GM12878 (cell line): ENCODE results near the gene USP54. TPM values are rescaled to one million over a fixed set of nuclear protein-coding genes. Genes with fewer than 3 reads are reported as not detected.

Experiments
- ATAC-seq: fragments of 200-7000 bp; cut with Tn5 transposase; 3 replicates; pipeline ENCODE4 v1.9.1; 2020; ENCODE audit warnings: mild to moderate bottlenecking, moderate library complexity
- BruUV-seq: library from RNA; stranded (reverse); fragments of 400-500 nt; replicated peaks from 2 replicates; lab custom pipeline; 2021; lab: Mats Ljungman, UMichigan
- CTCF ChIA-PET: fragments of 300-600 bp; sonication (Branson Sonifier 250); formaldehyde crosslinking; extraction: SDS; loops from one replicate; lab custom pipeline; 2021; ENCODE audit warnings: inconsistent platforms; lab: Yijun Ruan, JAX
- POLR2A ChIA-PET: fragments of 350-600 bp; formaldehyde crosslinking; extraction: SDS; loops from one replicate; lab custom pipeline; 2021; ENCODE audit warnings: inconsistent platforms; lab: Charles Lee
- RAD21 ChIA-PET: fragments of 300-600 bp; sonication (Branson Sonifier 250); formaldehyde crosslinking; loops from one replicate; lab custom pipeline; 2023; ENCODE audit warnings: antibody characterized with exemption; ENCODE audit not compliant: unreplicated experiment; lab: Charles Lee
- SMC1A ChIA-PET: fragments of 300-600 bp; sonication (Branson Sonifier 250); formaldehyde crosslinking; loops from one replicate; lab custom pipeline; 2023; ENCODE audit not compliant: unreplicated experiment, uncharacterized antibody; lab: Charles Lee
- DNase-seq: peaks from one replicate; pipeline ENCODE4 v3.0.0-alpha.2; 2011; ENCODE audit warnings: low read depth, low spot score
- FAIRE-seq: peaks from 3 replicates; lab custom pipeline; 2011; peaks lifted over from hg19 to GRCh38; lab: Jason Lieb, UNC
- H2AFZ ChIP-seq: 2 replicates; pipeline ENCODE4 v1.6.0; 2011; ENCODE audit warnings: low read depth, low read length, control low read depth; ENCODE audit not compliant: control insufficient read depth
- H3K27ac ChIP-seq: 2 replicates; pipeline ENCODE4 v1.5.1; 2011; ENCODE audit warnings: control low read depth; ENCODE audit not compliant: control insufficient read depth, insufficient read depth
- H3K27me3 ChIP-seq, 2 experiments: replicated peaks in 1 of 2; 2 replicates each; pipeline versions ENCODE4 v1.6.0 to v1.6.1; 2011; ENCODE audit warnings: low read length in 1 of 2; ENCODE audit not compliant: control insufficient read depth in 2 of 2, insufficient read depth in 2 of 2
- H3K36me3 ChIP-seq, 2 experiments: 2 replicates each; pipeline ENCODE4 v1.5.1; 2011; ENCODE audit warnings: low read length in 1 of 2; ENCODE audit not compliant: control insufficient read depth in 2 of 2, insufficient read depth in 2 of 2
- H3K4me1 ChIP-seq: 2 replicates; pipeline ENCODE4 v1.6.1; 2011; ENCODE audit warnings: mild to moderate bottlenecking, low read length, moderate library complexity, mixed read lengths; ENCODE audit not compliant: control insufficient read depth, insufficient read depth
- H3K4me2 ChIP-seq: 2 replicates; pipeline ENCODE4 v1.6.0; 2011; ENCODE audit warnings: control low read depth; ENCODE audit not compliant: control insufficient read depth, insufficient read depth
- H3K4me3 ChIP-seq: fragments of 200-600 bp; sonication (generic); 2 replicates; pipeline ENCODE4 v1.5.1; 2016
- H3K79me2 ChIP-seq: 2 replicates; pipeline ENCODE4 v1.6.0; 2011; ENCODE audit warnings: low read length; ENCODE audit not compliant: control insufficient read depth, insufficient read depth
- H3K9ac ChIP-seq: 2 replicates; pipeline ENCODE4 v1.8.0; 2011; ENCODE audit warnings: low read length, control low read depth, mixed read lengths; ENCODE audit not compliant: control insufficient read depth, insufficient read depth
- H3K9me3 ChIP-seq: replicated peaks from 3 replicates; pipeline ENCODE4 v1.5.1; 2011; ENCODE audit warnings: mild to moderate bottlenecking, low read length; ENCODE audit not compliant: control insufficient read depth, insufficient read depth
- H4K20me1 ChIP-seq: 2 replicates; pipeline ENCODE4 v1.6.0; 2011; ENCODE audit not compliant: control insufficient read depth, insufficient read depth
- FOS ChIP-seq: IDR thresholded peaks from 3 replicates; pipeline ENCODE4 v1.6.1; 2011; ENCODE audit warnings: borderline replicate concordance; ENCODE audit not compliant: insufficient read length; ENCODE audit errors: extremely low read depth
- IKZF1 ChIP-seq: fragments of 450-650 bp; conservative IDR thresholded peaks from 2 replicates; pipeline ENCODE4 v1.6.1; 2017; ENCODE audit warnings: antibody characterized with exemption, mild to moderate bottlenecking
- MTA2 ChIP-seq: fragments of 450-650 bp; IDR thresholded peaks from 2 replicates; pipeline ENCODE4 v1.6.1; 2016; ENCODE audit warnings: low read depth, mild to moderate bottlenecking, moderate library complexity
- MXI1 ChIP-seq: fragments of 150-350 bp; IDR thresholded peaks from 2 replicates; pipeline ENCODE4 v1.6.1; 2011; ENCODE audit warnings: low read depth, mild to moderate bottlenecking, inconsistent platforms, low read length, improper control_type of control experiment
- NFYA ChIP-seq: IDR thresholded peaks from 2 replicates; pipeline ENCODE4 v1.6.1; 2011; ENCODE audit warnings: low read depth, mild to moderate bottlenecking, low read length, improper control_type of control experiment, borderline replicate concordance
- NRF1 ChIP-seq: conservative IDR thresholded peaks from 2 replicates; pipeline ENCODE4 v1.6.1; 2011; ENCODE audit warnings: mild to moderate bottlenecking, low read depth, low read length, improper control_type of control experiment
- POLR2A ChIP-seq: IDR thresholded peaks from 2 replicates; pipeline ENCODE4 v1.6.1; 2011; ENCODE audit warnings: low read depth, mild to moderate bottlenecking, low read length
- SIN3A ChIP-seq: IDR thresholded peaks from 2 replicates; pipeline ENCODE4 v1.6.1; 2012; ENCODE audit warnings: low read depth, low read length, improper control_type of control experiment
- SP1 ChIP-seq: IDR thresholded peaks from one replicate; pipeline ENCODE4 v1.6.1; 2011; ENCODE audit warnings: low read depth, low read length
- TCF3 ChIP-seq: IDR thresholded peaks from 2 replicates; pipeline ENCODE4 v1.6.1; 2012; ENCODE audit warnings: low read depth, mild to moderate bottlenecking, low read length, borderline replicate concordance; ENCODE audit not compliant: insufficient read depth
- ZNF622 ChIP-seq: fragments of 450-650 bp; IDR thresholded peaks from 2 replicates; pipeline ENCODE4 v1.6.1; 2017; ENCODE audit warnings: mild to moderate bottlenecking, inconsistent platforms
- WGBS: methylation state at CpG from one replicate; pipeline ENCODE4 v1.1.6; 2016; ENCODE audit warnings: low lambda C conversion rate; ENCODE audit not compliant: insufficient replicate concordance, insufficient coverage; ENCODE audit errors: missing lambda C conversion rate; 5-methylcytosine and 5-hydroxymethylcytosine counted together
- in situ Hi-C: fragments of 300-500 bp; cut with MboI; formaldehyde crosslinking; loops from 9 replicates; pipeline ENCODE4 v1.14.3; 2018; ENCODE audit warnings: mixed read lengths
- intact Hi-C: fragments of 100-400 bp; cut with micrococcal nuclease; formaldehyde crosslinking; loops from one replicate; pipeline ENCODE4 v1.14.2; 2022; ENCODE audit not compliant: unreplicated experiment
- polyA plus RNA-seq, 11 experiments: library from polyadenylated mRNA; depleted of rRNA in 4 of 11; unstranded in 6 of 11; stranded (reverse) in 5 of 11; fragments of >200 nt; fragmentation: Nextera tagmentation in 4 of 11; fragmentation: Illumina TruSeq in 1 of 11; extraction: Ambion mirVana in 4 of 11; extraction: Trizol in 1 of 11; gene quantifications; 1 replicate in 1 of 11; 2 replicates in 10 of 11; pipeline versions ENCODE4 v1.2.1 to v1.2.3, GENCODE V29; 2011 to 2016; ENCODE audit warnings: inconsistent platforms in 2 of 11, missing spikeins in 2 of 11, low read depth in 1 of 11
- total RNA-seq, 4 experiments: library from RNA; depleted of rRNA in 3 of 4; stranded (reverse); fragments of >200 nt in 3 of 4; fragmentation: Illumina TruSeq in 1 of 4; extraction: Trizol in 1 of 4; gene quantifications; 2 replicates each; pipeline versions ENCODE4 v1.2.1 to v1.2.3, GENCODE V29; 2013 to 2021
- TF ChIP-seq, protein P1 (sequence below): fragments of 450-650 bp; conservative IDR thresholded peaks from 2 replicates; pipeline ENCODE4 v1.6.1; 2017; ENCODE audit warnings: mild to moderate bottlenecking, moderate library complexity
- TF ChIP-seq, protein P2 (sequence below): IDR thresholded peaks from 2 replicates; pipeline ENCODE4 v1.6.1; 2012; ENCODE audit warnings: low read depth, low read length, improper control_type of control experiment
- TF ChIP-seq, protein P3 (sequence below): fragments of 450-650 bp; IDR thresholded peaks from 2 replicates; pipeline ENCODE4 v1.6.1; 2016; ENCODE audit warnings: mild to moderate bottlenecking
- TF ChIP-seq, protein P4 (sequence below): fragments of 450-650 bp; IDR thresholded peaks from 2 replicates; pipeline ENCODE4 v1.6.1; 2017; ENCODE audit warnings: mild to moderate bottlenecking, moderate library complexity

Gene USP54
- total and polyA plus RNA-seq, 10 of the 15 experiments (the other 5 are each of a cell fraction or from before 2014, with no cell fraction given): 0.93 to 10.5 (median 5.5) TPM

DNA sequence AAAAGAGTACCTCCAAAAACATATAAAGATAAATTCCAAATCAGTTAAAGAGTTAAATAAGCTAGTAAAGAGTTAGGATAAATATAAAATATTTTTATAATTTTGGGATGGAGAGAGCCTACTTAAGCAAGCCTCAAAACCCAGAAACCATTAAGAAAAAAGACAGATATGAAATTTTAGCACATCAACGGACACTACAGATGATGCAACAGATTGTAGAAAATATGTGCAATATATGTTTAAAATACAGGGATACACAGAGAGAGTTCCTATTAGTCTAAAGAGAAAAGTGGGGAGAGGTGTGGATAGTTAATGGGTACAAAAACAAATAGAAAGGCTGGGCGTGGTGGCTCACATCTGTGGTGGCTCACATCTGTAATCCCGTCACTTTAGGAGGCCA is 23.6 kb upstream of the USP54 start:
- no TSS peak for BruUV-seq
- intact Hi-C loops: no loop called here
- ChIA-PET SMC1A (no interaction called here), RAD21 (no interaction called here), CTCF (no interaction called here), POLR2A (no interaction called here)
- Histone ChIP-seq H3K27ac (no peak overlapping the region), H3K4me1 (no peaks in the 10 kb centered on the region), H2AFZ (no peak overlapping the region), H3K9me3 (no peaks in the 10 kb centered on the region), H4K20me1 (no peaks in the 10 kb centered on the region), H3K4me2 (no peak overlapping the region), H3K27me3 (no peaks in the 10 kb centered on the region), H3K4me3 (no peak overlapping the region), H3K9ac (no peak overlapping the region), H3K36me3 (no peaks in the 10 kb centered on the region), H3K79me2 (no peaks in the 10 kb centered on the region)
- ATAC-seq (no peak), FAIRE-seq (no peak), DNase-seq (no peak)
- in situ Hi-C loops: no loop called here
- 94% methylated on average over 3 of the region's 3 CpGs for WGBS
- TF ChIP-seq SP1 (no peak), TCF3 (no peak), SIN3A (no peak), NFYA (no peak), MXI1 (no peak), IKZF1 (no peak), MTA2 (no peak), FOS (no peak), ZNF622 (no peak), POLR2A (no peak), NRF1 (no peak)
- TF ChIP-seq, protein P1, sequence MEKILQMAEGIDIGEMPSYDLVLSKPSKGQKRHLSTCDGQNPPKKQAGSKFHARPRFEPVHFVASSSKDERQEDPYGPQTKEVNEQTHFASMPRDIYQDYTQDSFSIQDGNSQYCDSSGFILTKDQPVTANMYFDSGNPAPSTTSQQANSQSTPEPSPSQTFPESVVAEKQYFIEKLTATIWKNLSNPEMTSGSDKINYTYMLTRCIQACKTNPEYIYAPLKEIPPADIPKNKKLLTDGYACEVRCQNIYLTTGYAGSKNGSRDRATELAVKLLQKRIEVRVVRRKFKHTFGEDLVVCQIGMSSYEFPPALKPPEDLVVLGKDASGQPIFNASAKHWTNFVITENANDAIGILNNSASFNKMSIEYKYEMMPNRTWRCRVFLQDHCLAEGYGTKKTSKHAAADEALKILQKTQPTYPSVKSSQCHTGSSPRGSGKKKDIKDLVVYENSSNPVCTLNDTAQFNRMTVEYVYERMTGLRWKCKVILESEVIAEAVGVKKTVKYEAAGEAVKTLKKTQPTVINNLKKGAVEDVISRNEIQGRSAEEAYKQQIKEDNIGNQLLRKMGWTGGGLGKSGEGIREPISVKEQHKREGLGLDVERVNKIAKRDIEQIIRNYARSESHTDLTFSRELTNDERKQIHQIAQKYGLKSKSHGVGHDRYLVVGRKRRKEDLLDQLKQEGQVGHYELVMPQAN: no peak
- TF ChIP-seq, protein P2, sequence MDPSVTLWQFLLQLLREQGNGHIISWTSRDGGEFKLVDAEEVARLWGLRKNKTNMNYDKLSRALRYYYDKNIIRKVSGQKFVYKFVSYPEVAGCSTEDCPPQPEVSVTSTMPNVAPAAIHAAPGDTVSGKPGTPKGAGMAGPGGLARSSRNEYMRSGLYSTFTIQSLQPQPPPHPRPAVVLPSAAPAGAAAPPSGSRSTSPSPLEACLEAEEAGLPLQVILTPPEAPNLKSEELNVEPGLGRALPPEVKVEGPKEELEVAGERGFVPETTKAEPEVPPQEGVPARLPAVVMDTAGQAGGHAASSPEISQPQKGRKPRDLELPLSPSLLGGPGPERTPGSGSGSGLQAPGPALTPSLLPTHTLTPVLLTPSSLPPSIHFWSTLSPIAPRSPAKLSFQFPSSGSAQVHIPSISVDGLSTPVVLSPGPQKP: no peak
- TF ChIP-seq, protein P3, sequence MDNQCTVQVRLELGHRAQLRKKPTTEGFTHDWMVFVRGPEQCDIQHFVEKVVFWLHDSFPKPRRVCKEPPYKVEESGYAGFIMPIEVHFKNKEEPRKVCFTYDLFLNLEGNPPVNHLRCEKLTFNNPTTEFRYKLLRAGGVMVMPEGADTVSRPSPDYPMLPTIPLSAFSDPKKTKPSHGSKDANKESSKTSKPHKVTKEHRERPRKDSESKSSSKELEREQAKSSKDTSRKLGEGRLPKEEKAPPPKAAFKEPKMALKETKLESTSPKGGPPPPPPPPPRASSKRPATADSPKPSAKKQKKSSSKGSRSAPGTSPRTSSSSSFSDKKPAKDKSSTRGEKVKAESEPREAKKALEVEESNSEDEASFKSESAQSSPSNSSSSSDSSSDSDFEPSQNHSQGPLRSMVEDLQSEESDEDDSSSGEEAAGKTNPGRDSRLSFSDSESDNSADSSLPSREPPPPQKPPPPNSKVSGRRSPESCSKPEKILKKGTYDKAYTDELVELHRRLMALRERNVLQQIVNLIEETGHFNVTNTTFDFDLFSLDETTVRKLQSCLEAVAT: no peak
- TF ChIP-seq, protein P4, sequence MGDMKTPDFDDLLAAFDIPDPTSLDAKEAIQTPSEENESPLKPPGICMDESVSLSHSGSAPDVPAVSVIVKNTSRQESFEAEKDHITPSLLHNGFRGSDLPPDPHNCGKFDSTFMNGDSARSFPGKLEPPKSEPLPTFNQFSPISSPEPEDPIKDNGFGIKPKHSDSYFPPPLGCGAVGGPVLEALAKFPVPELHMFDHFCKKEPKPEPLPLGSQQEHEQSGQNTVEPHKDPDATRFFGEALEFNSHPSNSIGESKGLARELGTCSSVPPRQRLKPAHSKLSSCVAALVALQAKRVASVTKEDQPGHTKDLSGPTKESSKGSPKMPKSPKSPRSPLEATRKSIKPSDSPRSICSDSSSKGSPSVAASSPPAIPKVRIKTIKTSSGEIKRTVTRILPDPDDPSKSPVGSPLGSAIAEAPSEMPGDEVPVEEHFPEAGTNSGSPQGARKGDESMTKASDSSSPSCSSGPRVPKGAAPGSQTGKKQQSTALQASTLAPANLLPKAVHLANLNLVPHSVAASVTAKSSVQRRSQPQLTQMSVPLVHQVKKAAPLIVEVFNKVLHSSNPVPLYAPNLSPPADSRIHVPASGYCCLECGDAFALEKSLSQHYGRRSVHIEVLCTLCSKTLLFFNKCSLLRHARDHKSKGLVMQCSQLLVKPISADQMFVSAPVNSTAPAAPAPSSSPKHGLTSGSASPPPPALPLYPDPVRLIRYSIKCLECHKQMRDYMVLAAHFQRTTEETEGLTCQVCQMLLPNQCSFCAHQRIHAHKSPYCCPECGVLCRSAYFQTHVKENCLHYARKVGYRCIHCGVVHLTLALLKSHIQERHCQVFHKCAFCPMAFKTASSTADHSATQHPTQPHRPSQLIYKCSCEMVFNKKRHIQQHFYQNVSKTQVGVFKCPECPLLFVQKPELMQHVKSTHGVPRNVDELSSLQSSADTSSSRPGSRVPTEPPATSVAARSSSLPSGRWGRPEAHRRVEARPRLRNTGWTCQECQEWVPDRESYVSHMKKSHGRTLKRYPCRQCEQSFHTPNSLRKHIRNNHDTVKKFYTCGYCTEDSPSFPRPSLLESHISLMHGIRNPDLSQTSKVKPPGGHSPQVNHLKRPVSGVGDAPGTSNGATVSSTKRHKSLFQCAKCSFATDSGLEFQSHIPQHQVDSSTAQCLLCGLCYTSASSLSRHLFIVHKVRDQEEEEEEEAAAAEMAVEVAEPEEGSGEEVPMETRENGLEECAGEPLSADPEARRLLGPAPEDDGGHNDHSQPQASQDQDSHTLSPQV: no peak
